GM12892 (cell line): ENCODE measurements around the gene MEG3.
"Not testable (repeated sequence)": the region's sequence is repeated elsewhere in the genome, so short reads cannot be mapped to it uniquely, and the experiment has no call there.

Source experiments
- DNase-seq: peaks from one replicate; pipeline ENCODE4 v3.0.0; 2011; ENCODE audit not compliant: insufficient read length
- FAIRE-seq: peaks from 2 replicates; lab custom pipeline; 2011; peaks lifted over from hg19 to GRCh38; lab: Jason Lieb, UNC
- POLR2A ChIP-seq: IDR thresholded peaks from 2 replicates; pipeline ENCODE4 v1.6.1; 2011; ENCODE audit warnings: low read depth, low read length, control low read depth
- POLR2AphosphoS5 ChIP-seq: IDR thresholded peaks from 2 replicates; pipeline ENCODE4 v1.6.1; 2011; ENCODE audit warnings: low read depth, low read length, control low read depth
- TAF1 ChIP-seq: IDR thresholded peaks from 2 replicates; pipeline ENCODE4 v1.6.1; 2011; ENCODE audit warnings: low read depth, mild to moderate bottlenecking, control low read depth, low read length, borderline replicate concordance

Gene MEG3

DNA sequence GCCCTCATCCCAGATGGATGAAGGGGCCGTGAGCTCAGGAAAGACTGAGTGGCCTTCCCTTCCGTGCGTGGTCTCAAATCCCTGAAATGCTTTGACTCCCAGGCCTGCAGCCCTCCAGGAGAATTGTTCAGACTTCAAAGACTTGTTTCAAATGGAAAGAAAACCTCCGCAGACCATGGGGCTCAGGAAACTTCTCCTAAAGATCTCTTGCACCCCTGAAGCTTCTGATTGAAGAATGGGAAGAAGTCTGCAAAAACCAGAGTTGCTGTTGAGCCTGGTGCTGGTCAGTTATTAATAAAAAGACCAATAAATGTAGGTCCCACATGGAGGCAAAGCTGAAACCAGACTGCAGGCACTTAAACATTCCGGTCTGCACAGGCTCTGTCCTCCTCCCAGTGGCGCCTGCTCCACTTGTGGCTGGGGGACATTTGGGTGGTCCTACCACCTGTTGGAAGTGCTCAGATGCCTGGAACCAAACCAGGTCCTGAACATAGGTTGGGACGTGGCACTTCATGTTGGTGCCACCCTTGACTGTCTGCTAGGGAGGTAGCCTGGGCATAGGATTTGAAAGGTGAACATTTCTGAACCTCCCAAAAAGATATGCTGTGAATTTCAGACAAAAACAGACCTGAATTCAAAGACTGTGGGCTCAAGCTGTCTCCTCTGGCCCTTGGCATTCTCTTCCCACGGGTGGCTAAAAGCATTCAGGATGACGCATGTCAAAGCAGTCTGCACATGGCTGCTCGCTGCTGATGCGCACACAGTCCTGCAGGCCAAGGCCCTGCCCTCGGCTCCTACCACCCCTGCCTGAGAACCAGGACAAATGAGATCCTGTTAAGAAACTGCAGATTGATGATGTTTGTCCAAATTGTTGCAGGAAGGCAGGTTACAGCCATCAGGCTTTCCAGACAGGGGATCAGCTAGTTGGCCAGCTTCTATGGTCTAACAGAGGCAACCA, 36.2 kb upstream of the MEG3 start:
- FAIRE-seq (no peak), DNase-seq (no peak)

DNA sequence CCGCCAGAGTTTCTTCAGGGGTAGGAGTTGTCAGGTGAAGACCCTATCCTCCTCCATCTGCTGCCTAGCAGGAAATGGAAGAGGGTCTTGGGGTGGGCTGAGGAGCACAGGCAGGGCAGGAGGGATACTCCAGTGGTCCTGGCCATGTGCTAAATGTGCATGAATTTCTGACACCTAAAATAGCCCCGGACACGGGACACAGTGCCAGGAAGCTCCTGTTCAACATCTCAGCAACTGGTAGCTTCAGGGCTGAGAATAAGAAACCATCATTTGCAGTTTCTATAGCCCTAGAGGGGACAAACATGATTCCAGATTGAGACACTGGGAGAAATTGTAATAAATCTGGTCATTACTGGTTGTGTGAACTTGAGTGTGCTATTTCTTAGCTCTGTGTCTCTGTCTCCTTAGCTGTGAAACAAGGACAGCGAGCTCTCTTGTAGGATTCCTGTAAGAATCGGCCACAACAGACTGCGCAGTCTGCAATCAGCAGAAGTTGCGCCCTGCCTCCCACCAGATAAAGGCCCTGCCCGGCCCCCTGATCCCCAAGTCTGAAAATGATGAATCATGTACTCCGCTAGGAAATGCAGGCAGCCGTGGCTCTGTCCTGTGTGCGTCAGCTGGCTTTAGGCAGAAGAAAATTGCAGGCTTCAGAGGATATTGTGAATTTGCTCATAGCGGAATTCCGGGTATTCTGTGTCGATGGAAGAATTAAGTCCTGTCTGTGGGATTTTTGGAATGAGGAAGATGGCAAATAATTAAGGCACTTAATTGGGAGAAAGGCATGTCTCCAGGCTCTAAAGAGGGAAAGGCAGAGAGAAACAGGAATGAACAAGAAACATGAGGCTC, 35.2 kb upstream of the MEG3 start:
- no peak for DNase-seq
- FAIRE-seq = no peak
- no peak for TF ChIP-seq POLR2A
- no peak for TF ChIP-seq TAF1
- no peak for TF ChIP-seq POLR2AphosphoS5

More for the DNA sequence above, 36.2 kb upstream of the MEG3 start:
- TF ChIP-seq POLR2A (no peak), TAF1 (no peak), POLR2AphosphoS5 (no peak)

DNA sequence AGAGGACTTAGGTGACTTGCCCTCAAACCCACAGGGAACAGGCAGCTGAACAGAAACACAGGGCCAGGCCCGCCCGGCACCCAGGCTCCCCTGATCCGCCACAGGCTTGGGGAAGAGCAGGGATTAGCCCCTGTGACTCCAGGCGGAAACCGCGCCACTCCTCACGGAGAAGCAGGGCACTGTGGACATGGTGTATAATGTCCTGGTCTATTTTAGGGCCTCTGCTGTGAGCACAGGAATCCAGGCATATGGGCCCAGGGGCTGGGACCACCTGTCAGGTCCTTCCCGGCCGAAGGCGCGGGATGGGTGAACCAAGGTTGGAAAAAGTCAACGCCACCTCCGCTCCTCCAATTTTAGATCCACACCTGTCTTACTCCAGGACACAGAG, 34.6 kb upstream of the MEG3 start:
- TF ChIP-seq POLR2A (no peak), POLR2AphosphoS5 (no peak), TAF1 (no peak)
- DNase-seq (no peak), FAIRE-seq (no peak)

DNA sequence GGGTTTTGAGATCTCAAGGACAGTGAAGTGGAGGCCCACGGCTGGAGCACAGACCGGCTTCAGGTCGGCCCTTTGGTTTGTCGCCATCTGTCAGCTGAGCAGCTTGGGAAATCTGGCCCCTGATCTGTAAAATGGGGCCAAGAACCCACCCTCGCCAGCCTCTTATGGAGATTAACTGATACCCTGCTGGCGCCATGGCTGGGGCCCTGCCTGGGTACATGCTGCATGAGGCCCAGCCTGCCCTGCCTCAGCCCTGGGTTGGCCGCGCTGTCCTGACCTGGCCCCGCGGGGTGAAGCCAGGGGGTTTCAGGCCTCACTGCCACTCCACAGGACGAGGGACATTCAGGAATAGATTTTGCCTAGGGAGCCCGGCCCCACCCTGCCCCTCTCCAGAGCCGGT, 33.9 kb upstream of the MEG3 start:
- no peak for TF ChIP-seq TAF1
- TF ChIP-seq POLR2AphosphoS5 = no peak
- no peak for TF ChIP-seq POLR2A
- no peak for DNase-seq
- no peak for FAIRE-seq

DNA sequence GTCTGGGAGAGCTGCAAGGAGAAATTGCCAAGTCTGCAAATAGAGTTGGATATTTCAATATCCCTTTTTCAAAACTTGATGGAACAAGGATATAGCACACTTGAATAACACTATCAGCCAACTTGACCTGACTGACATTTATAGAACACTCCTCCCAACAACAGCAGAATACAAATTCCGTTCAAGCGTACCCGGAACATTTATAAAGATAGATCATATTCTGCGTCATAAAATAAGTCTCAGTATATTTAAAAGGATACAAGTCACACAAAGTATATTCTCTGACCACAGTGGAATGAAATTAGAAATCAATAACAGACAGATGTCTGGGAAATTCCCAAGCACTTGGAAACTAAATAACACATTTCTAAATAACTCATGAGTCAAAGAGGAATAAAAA, 29.0 kb upstream of the MEG3 start:
- TF ChIP-seq POLR2A (no peak), TAF1 (no peak), POLR2AphosphoS5 (no peak)
- no peak for FAIRE-seq
- no peak for DNase-seq

DNA sequence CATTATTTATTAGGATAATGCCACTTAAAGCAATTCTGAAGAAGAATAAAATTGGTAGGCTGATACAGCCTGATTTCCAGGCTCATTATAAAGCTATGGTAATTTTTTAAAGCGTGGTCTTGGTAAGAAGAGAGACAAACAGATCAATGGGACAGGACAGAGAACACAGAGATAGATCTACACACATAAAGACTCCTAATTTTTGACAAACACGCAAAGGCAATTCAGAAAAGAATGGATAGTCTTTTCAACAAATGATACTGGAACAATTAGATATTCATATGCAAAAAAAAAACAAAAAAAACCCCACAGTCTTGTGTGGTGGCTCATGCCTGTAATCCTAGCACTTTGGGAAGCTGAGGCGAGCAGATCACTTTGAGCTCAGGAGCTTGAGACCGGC, 25.9 kb upstream of the MEG3 start:
- no peak for DNase-seq
- no peak for FAIRE-seq
- TF ChIP-seq POLR2A = no peak
- no peak for TF ChIP-seq TAF1
- no peak for TF ChIP-seq POLR2AphosphoS5

DNA sequence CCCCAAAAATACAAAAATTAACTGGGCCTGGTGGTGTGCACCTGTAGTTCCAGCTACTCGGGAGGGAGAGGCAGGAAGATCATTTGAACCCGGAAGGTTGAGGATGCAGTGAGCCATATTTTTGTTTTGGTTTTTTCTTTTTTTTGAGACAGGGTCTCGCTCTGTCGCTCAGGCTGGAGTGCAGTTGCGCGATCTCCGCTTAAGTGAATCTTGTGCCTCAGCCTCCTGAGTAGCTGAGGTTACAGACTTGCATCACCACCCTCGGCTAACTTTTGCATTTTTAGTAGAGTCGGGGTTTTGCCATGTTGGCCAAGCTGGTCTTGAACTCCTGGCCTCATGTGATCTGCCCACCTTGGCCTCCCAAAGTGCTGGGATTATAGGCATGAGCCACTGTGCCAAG, 24.5 kb upstream of the MEG3 start:
- not testable (repeated sequence) for FAIRE-seq, DNase-seq

DNA sequence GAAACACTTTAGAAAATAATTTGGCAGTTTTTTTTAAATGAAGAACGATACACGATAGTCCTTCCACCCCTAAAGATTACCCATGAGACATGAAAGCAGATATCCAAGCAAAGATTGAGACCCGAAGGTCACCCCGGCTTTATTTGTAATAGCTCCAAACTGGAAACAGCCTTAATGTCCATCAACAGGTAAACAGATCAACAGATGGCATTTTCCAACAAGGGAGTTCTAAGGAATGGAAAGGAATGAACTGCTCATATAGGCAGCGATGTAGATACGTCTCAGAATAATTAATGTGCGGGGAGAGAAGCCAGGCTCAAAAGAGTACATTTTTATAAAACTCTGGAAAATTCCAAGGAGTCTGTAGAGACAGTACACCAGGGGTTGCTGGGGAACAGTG, 23.7 kb upstream of the MEG3 start:
- TF ChIP-seq POLR2AphosphoS5 (no peak), TAF1 (no peak), POLR2A (no peak)
- FAIRE-seq = no peak
- no peak for DNase-seq

DNA sequence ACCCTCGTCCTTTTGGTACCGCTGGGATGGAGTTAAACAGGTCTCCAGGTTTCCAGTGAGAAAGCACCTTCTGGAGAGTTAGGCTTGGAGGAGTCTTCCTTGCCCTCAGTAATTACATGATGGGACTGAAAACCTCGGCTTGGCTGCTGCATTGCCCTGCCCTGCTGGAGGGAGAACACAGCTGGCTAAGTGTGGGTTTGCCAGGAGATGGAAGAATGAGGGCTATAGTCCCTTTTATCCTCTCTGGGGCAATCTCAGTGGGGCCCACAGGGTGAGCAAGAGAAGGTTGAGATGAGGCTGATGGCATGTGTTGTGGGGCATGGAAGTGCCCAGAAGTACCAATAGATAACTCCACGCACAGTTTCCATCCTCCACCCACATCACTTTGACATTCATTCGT, 23.2 kb upstream of the MEG3 start:
- TF ChIP-seq POLR2A = no peak
- TF ChIP-seq POLR2AphosphoS5 = no peak
- FAIRE-seq = no peak
- no peak for DNase-seq

DNA sequence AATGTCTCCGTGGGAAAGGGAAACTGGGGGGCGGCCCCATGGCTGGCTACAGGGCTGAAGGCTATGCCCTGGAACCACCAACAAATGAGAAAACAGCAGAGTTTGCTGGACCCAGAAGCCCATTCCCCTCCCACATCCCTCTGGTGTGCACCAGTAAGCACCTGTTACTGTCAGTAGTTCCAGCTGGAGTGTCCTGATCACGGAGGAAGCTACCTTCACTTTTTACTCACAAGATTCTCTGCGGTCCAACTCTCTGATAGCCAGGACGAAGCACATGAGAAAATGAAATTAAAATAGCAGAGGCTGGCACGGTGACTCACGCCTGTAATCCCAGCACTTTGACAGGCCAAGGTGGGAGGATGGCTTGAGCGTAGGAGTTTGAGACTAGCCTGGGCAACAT, 22.7 kb upstream of the MEG3 start:
- TF ChIP-seq POLR2A = no peak
- no peak for TF ChIP-seq POLR2AphosphoS5
- TF ChIP-seq TAF1 = no peak
- FAIRE-seq (no peak), DNase-seq (no peak)

DNA sequence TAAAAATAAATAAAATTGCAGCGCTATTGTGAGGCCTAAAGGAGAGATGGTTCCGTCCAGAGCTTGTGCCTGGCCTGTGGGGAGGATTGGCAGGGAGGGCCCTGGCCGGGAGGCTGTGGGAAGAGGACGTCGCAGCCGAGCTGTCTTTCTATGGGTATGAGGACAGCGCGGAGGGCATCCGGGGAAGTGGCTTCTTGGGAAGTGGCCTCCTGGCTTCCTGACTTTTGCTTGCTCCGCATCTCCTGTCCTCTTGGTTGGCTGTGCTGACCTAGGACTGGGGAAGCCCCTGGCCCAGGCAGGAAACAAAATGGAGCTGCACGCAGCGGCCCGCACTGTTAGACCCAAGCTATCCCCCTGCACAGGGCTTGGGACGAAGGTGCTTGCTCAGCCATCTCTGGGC, 22.2 kb upstream of the MEG3 start:
- TF ChIP-seq POLR2AphosphoS5 = no peak
- no peak for TF ChIP-seq POLR2A
- no peak for TF ChIP-seq TAF1
- DNase-seq = no peak
- FAIRE-seq = no peak
